ENCODE measurements around the gene VKORC1L1.
"Not testable (repeated sequence)": the region's sequence is repeated elsewhere in the genome, so short reads cannot be mapped to it uniquely, and the experiment has no call there.

The VKORC1L1 gene

DNA sequence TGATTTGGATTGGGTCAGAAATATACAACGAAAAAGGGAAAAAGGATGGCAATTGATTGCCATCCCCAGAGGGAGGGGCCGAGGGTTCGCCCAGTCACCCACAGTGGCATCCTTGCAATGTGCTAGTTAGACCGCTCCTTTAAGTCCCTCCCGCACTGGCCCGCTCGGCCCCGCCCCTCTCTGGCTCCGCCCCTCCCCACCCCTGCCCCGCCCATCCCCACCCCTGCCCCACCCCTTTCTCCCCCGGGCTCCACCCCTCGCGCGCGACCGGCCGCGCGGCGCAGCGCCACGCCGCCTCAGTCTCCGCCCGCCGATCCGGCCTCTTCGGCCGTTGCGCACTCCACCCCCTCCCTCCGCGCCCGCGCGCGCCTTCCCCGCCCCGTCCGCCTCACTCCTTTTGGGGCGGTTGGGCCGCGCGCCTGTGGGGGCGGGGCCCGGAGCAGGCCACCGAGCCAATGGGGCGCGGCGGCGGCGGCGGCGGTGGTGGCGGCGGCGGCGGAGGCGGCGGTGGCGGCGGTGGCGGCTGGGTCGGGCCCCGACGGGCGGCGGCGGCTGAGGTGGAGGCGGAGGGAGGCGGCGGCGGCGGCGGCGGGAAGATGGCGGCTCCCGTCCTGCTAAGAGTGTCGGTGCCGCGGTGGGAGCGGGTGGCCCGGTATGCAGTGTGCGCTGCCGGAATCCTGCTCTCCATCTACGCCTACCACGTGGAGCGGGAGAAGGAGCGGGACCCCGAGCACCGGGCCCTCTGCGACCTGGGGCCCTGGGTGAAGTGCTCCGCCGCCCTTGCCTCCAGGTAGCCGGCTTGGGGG lies at the start of gene VKORC1L1:
TSS of gene VKORC1L1 (plus strand) at position 299 of the 806 bp plus-strand sequence. CDS start at position 597, 298 bp downstream.
- peak; percentile 85 to 94 (median 91) for DNase-seq (ENCODE audit: low read depth in 3 of 3)

DNA sequence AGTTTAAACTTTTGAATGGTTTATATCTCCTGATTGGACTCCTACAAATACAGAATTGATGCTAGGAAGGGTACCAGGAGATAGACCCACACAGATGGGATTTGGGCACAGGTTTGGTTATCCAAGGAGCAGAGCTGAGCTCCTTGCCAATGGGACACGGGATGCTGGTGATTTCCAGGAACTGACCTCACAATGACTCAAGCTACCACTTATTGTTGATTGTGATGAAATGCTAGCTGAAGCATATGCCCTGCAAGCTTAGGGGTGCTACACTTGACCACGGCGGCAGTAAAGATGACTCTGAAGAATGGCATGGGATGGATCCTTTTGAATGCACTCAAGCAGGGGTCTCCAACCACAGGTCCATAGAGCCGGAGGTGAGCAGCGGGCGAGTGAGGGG lies 45.5 kb upstream of the VKORC1L1 start:
- DNase-seq (ENCODE audit: low read depth in 3 of 3), result no peak

DNA sequence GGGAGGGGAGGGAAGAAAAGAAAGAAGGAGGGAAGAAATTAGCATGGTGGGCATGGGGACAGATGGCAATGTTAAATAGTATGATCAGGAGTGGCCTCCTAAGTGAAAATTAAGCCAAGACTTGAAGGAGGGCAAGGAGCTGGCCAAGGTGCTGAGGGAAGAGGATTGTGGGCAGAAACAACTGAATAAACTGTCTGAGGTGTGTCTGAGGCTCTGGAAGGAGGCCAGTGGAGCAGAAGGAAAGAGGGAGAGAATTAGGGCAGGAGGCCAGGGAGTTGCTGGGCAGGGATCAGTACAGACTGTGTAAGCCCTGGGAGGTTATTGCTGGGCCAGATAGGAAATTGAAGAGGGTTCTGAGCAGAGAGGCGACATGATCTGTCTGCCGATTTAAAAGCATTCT lies 40.6 kb upstream of the VKORC1L1 start:
- no peak for DNase-seq (ENCODE audit: low read depth in 3 of 3)

DNA sequence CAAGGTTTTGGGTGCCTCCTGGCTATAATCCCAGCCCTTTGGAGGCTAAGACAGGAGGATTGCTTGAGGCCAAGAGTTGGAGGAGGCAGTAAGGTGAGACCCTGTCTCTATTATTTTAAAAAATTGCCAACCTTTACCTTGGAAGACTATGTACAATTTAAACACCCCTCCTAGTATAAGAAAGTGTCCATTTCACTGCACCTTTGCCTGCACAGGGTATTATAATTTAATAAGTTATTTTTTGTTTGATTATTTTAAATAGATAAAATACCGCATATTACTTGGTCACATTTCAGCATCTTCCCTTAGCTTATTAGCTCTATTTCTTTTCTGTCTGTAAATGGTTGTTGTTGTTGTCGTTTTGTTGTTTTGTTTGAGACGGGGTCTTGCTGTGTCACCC lies 36.2 kb upstream of the VKORC1L1 start:
- not testable (repeated sequence) for DNase-seq (ENCODE audit: low read depth in 3 of 3)

DNA sequence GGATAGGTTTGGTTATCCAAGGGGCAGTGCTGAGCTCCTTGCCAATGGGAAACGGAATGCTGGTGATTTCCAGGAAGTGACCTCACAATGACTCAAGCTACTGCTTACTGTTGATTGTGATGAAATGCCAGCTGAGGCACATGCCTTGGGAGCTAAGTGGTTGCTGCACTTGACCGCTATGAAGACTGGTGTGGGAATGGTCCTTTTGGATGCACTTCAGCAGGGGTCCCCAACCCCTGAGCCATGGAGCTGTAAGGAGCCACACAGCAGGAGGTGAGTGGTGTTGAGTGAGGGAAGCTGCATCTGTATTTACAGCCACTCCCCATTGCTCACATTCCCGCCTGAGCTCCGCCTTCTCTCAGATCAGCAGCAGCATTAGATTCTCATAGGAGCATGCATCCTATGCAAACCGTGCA lies 35.3 kb upstream of the VKORC1L1 start:
- not testable (repeated sequence) for DNase-seq (ENCODE audit: low read depth in 3 of 3)

DNA sequence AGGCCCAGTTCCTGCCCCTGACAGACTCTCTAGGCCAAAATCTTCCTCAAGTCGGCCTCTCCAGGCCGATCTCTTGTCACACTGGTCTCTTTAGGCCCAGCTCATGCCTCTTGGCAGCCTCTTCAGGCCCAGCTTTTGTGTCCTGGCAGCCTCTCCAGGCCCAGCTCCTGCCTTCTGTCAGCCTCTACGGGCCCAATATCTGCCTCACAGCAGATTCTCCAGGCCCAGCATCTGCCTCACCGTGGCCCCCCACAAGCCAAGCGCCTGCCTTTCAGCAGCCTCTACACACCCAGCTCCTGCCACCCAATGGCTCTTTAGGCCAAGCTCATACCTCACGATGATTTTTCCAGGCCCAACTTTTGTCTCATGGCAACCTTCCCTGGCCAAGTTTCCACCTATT lies 33.0 kb upstream of the VKORC1L1 start:
- DNase-seq (ENCODE audit: low read depth in 3 of 3), result no peak

DNA sequence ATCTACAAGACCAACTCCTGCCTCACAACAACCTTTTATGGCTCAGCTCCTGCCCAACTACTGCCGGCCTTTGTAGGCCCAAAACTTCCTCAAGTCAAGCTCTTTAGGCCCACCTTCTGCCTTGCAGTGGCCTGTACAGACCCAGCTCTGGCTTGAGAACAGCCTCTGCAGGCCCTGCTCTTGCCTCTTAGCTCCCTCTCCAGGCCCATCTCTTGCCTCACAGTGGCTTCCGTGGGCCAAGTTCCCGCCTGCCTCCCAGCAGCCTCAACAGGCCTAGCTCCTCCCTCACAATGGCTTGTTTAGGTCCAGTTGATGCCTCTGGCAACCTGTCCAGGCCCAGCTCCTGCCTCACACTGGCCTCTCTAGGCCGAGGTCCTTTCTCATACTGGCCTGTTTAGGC lies 32.4 kb upstream of the VKORC1L1 start:
- DNase-seq (ENCODE audit: low read depth in 3 of 3), result no peak

DNA sequence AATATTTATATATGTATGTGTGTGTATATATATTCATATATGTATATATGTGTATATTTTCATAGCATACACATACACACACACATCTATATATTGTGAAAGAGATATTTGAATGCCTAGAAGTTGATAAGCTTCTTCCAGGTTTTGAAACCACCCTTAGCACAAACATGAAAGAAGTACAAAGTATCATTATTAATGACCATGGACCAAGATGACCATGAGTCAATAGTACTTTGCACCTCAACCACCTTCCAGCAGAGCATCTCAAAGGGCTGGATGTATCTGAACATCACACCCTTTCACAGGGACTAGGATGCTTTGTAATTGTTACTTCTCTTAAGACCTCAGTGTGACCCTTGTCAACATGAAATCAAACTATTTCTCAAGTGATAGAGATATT lies 29.3 kb upstream of the VKORC1L1 start:
- DNase-seq (ENCODE audit: low read depth in 3 of 3), result not testable (repeated sequence)

DNA sequence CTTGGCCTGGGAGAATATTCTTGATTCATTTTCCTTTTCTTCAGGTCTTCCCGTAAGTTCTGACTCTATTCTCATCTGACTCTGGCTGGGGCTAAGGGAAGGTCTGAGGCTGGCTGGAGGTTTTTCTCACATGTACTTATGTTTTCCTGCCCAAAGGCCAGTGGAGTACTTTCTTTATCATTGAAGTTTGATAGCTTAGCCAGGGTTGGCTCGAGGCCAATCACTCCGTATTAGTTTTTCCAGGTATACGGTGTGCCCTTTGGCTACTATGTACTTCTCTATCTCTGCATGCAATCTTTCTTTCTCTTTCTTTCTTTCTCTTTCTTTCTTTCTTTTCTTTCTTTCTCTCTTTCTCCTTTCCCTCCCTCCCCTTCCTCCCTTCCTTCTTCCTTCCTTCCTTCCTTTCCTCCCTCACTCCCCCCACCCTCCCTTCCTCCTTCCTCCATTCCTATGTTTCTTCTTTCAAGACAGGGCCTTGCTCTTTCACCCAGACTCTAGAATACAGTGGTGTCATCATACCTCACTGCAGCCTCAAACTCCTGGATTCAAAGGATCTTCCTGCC lies 26.8 kb upstream of the VKORC1L1 start:
- DNase-seq (ENCODE audit: low read depth in 3 of 3), result no peak

DNA sequence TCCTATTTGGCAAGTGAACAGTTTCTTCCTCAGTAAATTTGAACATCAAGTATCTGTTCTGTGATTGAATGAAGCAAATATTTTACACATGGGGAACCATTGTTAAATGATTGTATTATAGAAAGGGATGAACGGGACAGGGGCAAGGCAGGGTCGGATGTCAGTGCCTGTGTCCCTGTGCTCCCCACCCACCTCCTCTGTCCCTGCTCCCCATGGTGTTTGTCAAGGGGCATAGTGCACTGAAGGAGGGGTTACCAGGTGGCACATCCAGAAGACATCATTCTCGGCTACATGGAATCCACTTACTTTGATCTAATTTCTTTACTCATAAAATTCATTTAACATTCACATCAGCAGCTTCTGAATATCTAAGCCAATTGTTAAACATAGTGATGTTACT lies 19.4 kb upstream of the VKORC1L1 start:
- DNase-seq (ENCODE audit: low read depth in 3 of 3), result not testable (repeated sequence)

DNA sequence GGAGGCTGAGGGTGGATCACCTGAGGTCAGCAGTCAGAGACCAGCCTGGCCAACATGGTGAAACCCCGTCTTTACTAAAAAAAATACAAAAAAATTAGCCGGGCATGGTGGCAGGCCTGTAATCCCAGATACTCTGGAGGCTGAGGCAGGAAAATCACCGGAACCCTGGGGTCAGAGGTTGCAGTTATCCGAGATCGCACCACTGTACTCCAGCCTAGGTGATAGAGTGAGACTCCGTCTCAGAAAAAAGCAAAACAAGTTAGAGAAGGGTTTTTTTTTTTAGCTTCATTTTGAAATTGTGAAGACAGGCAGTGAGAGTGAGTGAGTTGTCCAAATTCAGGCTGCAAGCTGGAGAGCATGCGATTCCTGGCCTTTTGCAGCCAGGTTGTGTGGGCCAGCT lies 19.0 kb upstream of the VKORC1L1 start:
- not testable (repeated sequence) for DNase-seq (ENCODE audit: low read depth in 3 of 3)

DNA sequence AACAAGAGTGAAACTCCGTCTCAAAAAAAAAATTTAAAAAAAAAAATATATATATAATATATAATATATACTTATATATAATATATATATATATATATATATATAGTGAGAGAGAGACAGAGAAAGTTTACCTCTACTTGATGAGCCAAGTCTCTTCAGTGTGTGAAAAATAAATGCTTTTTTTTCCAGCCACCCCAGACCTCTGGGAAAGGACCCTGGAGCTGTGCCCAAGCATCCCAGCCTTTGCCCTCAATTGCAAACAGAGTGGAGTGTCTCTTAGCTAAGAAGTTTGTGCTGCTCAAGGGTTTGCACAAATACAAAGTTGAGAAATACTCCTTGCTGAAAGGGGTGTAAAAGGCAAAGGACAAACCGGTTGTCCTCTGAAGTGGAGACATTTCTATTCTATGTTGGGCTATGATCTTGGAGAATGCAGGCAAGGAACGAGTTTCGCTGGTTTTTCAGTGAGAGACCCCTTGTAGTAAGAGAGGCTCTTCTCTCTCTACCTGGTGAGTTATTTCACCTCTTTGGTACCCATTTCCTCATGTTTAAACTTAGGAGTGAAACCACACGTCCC lies 15.5 kb upstream of the VKORC1L1 start:
- not testable (repeated sequence) for DNase-seq (ENCODE audit: low read depth in 3 of 3)

DNA sequence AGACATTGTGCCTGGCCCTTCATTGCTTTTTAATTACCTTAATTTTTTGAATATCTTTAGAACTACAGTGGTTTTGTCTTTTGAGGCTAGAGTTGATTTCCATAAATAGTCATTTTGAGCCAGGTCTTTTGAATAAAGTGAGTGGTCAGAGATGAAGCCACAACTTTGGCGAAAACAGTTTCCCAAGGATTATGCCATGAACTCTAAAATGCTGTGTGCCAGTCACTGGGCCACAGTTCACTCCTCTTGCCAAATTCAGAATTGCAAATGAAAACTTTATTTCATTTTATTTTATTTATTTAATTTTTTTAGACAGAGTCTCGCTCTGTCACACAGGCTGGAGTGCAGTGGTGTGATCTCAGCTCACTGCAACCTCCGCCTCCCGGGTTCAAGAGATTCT lies 14.2 kb upstream of the VKORC1L1 start:
- DNase-seq (ENCODE audit: low read depth in 3 of 3), result not testable (repeated sequence)

DNA sequence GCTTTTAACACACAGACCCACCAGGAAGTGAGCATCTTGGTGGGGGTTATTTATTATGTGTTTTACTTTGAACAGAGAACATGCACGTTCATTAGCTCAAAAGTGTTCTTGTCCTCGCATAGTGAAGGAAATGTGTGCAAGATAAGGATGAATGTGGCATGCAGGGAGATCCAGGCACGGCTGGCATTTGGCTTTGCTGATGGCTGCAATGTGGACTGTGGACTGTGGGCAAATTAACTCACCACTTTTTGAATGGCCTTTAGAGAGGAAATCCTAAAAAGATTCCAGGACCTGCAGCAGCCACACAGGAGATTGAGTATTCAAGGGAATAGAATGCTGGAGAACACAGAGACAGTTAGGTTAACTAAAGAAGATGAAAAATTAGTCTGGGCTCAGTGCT lies 6.6 kb upstream of the VKORC1L1 start:
- DNase-seq (ENCODE audit: low read depth in 3 of 3), result not testable (repeated sequence)

DNA sequence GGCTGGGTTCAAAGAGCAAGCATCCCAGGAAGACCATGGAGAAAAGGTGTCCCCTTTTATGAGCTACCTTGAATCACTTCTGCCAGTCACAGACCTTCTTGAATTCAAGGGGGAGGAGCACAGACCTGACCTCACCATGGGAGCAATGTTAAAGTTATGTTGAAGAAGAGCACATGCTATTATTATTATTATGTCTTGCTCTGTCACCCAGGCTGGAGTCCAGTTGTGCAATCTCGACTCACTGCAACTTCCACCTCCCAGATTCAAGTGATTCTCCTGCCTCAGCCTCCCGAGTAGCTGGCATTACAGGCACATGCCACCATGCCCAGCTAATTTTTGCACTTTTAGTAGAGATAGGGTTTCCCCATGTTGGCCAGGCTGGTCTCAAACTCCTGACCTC lies 5.2 kb upstream of the VKORC1L1 start:
- not testable (repeated sequence) for DNase-seq (ENCODE audit: low read depth in 3 of 3)

DNA sequence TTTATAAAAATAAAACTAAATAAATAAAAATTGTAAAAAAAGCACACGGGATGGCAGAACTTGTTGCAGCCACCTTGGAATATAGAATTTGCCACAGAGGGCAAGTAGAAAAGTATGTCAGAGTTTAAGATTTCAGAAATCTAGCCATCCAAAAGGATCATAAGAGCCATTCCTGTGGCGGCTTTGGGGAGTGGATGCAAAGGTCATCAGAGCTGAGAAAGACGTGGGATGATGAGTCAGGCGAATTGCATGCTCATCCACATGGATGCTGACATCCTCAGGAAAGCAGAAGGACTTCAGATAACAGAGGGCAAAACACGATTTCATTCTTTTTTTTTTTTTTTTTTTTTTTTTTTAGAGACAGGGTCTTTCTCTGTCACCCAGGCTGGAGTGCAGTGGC lies 3.6 kb upstream of the VKORC1L1 start:
- not testable (repeated sequence) for DNase-seq (ENCODE audit: low read depth in 3 of 3)

DNA sequence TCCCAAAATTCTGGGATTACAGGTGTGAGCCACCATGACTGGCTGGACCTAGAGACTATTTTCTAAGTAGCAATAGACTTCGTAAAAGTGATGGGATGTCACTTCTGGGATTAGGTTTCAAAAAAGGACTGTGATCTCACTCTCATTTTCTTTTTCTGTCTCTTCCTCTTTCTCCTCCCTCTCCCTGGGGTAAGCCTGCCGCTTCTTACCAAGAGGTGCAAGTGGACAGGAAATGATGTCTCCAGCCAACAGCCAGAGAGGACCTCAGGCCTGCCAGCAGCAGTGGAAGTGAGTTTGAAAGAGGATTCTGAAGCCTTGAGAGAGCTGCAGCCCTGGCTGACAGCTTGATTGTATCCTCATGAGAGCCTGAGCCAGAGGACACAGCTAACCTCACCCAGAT lies 1.4 kb upstream of the VKORC1L1 start:
- not testable (repeated sequence) for DNase-seq (ENCODE audit: low read depth in 3 of 3)

DNA sequence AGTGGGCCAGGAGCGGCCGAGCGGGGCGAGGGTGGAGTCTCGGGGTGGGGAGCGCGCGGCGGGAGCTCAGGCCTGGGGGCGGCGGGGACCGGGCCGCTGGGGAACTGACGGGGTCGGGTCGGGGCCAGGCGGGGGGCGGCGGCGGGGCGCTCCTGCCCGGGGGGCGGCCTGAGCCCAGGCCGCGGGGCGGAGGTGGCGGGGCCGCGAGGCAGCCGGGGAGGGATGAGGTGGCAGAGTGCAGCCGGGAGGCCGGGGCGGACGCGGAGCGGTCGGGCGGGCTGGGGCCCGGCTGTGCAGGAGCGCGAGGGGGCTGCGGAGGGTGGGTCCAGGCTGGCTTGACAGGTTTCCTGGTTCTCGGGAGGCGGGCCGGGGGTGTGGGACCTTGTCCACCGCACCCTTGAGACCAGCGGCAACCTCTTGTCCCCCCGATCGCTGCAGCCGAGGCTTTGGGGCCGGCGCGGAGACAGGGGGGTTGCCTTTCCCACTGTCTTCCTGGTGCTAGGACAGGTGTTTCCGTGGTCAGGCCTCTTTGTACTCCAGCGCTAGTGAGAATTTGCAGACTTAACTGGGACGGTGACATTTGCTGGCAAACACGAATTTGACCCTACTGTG lies 814 bp downstream of the VKORC1L1 start:
- DNase-seq (ENCODE audit: low read depth in 3 of 3), result peak in 1 of 3 donors; percentile 27

DNA sequence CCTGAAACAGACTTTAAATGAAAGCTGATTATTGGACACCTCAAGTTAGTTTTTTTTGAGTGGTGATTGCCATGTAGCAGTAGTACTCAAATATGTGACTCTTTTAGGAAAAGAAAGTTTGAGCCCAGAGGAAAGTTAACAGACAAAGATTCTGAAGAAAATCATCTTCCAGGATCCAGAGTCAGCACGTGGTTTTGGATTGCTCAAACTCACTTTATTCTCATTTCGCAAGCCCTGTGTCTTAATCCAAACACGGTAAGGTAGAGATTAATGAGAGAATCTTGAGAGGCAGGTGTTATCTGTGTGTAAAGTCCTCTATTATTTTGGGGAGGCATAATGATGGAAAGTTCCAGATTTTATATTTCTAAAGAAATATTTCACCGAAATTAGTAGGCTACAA lies 2.8 kb downstream of the VKORC1L1 start:
- not testable (repeated sequence) for DNase-seq (ENCODE audit: low read depth in 3 of 3)

DNA sequence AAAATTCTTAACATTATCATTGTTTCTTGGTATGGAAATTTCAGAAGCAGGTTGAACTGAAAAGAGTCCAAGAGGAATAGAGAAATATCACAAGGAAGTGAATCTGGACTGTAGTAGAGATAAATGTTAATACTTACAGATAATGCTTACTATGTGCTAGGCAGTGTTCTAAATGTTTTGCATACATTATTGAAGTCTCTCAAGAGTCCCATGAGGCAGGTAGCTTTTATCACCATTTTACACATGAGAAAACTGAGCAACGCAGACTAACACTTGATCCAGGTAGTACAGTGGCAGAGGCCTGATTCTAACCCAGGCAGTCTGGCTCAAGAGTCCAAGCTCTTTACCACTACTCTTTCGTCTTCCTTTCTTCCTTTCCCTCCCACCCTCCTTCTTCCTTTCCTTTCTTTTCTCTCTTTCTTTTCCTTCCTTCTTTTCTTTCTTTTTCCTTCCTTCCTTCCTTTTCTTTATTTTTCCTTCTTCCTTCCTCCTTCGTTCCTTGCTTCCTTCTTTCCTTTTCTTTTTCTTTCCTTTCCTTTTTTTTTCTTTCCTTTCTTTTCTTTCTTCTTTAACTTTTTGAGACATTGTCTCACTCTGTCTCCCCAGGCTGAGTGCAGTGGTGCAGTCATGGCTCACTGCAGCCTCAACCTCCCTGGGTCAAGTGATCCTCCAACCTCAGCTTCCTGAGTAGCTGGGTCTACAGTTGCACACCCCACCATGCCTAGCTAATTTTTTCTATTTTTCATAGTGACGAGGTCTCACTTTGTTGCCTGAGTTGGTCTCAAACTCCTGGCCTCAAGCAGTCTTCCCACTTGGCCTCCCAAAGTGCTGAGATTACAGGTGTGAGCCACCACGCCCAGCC lies 6.6 kb downstream of the VKORC1L1 start:
- DNase-seq (ENCODE audit: low read depth in 3 of 3), result not testable (repeated sequence)

DNA sequence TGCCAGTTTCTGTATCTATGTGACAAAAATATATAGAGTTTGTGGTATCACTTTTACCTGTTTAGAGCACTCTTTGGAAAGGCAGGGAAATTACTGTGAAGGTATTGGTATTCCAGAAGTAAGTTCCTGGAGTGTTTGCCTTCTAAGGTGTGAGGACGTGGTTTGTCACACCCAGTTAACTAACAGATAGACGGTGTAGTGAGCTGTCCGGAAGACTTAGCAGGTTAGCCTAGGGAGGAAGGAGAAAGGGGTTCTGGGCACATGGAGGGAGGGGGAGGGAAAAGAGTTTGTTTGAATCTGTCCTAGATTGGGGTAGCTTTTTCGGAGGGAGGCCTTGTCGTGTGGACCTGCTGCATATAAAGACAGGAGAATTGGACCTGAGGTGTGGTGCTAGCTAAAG lies 7.4 kb downstream of the VKORC1L1 start:
- not testable (repeated sequence) for DNase-seq (ENCODE audit: low read depth in 3 of 3)

DNA sequence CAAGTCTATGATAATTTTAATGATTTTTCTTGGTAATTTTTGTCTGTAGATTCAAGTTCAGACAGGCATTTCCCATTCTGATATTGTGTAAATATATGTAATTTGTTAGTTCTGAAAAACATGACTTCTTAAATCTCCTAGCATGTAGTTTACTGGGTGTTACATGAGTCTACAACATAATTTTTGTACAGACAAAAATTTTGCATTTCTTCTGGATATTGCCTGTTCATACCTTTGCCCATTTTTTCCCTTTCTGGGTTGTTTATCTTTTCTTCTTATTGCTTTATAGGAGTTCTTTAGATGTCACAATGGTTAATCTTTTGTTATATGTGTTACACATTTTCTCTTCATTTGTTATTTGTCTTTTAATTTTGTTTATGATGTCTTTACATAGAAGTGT lies 12.1 kb downstream of the VKORC1L1 start:
- DNase-seq (ENCODE audit: low read depth in 3 of 3), result not testable (repeated sequence)

Measured in stimulated activated CD4-positive, alpha-beta T cell treated with anti-CD3 and anti-CD28 coated beads, TNF-alpha, amount 100 ng/mL, for 48 hours (primary cell).